HS-5 (cell line): ENCODE results near the gene MST1R.
A peak's percentile ranks its signal among the peaks of the same experiment; 100 is the strongest.
"Not testable (repeated sequence)": the region's sequence is repeated elsewhere in the genome, so short reads cannot be mapped to it uniquely, and the experiment has no call there.

Experiments used
- DNase-seq: peaks from one replicate; pipeline ENCODE4 v3.0.0-alpha.2; 2012; ENCODE audit warnings: low read depth

The MST1R gene

DNA sequence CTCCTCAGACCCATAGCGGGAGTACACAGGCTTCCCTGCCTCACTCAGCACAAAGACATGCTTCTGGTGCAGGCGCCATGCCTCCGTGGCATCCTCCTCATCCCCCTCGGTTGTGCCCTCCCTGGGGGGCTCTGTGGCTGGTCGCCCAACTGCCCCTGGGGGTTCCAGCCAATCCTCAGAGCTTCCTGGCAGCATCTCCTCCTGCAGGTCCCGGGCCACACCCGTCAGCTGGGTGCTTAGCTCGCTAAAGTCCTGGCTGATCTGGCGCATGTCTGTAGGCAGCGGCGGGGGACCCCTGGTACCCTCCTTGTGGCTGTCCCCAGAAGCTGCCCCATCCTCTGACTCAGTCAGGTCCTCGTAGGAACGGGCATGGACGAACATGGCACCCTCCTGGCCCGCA, 7.9 kb upstream of the MST1R start:
- DNase-seq, result no peak

GRCh38 chr3:49911124-49911420, 7.4 kb upstream of the MST1R start:
- no peak for DNase-seq

- DNase-seq, result no peak
Measured at GRCh38 chr3:49910409-49911123, 6.9 kb upstream of the MST1R start.

DNA sequence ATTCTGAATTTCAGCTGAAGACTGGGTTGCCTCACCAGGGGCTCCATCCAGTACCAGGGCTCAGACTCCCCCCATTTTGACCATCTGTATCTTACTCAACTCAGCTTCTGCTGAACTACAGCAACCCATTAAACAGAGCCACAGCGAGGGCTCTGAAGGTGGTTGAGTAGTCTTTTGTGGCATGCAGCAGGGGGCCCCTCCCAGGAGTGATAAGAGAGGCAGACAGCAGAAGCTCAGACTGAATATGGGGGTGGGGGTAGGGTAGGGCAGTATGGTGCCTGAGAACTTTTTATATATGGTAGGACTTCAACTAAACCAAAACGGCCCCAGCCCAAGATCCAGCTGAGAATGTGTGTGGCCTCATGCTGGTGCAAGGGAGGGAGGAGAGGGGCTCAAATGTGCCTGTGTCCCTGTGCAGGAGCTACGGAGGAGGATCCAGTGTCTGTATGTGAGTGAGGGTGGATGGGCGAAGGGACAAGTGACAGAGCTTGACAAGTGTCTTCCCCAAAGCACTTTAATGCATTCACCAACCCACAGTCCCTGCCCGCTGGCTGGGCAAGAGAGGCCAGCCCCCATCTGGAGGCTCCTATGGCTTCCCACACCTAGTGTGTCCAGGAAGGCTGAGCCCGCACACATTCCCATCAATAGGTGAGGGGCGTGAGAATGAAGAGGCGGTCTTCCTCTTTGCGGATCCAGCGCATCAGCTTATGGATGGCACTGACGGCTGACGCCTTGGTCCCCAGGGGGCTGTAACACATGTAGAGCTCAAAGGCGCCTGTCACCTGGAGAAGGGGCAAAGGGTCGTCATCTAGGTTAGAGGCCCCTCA, 4.9 kb upstream of the MST1R start:
- DNase-seq, result no peak

GRCh38 chr3:49906073-49906743, 2.5 kb upstream of the MST1R start:
- peak; percentile 19 for DNase-seq

DNA sequence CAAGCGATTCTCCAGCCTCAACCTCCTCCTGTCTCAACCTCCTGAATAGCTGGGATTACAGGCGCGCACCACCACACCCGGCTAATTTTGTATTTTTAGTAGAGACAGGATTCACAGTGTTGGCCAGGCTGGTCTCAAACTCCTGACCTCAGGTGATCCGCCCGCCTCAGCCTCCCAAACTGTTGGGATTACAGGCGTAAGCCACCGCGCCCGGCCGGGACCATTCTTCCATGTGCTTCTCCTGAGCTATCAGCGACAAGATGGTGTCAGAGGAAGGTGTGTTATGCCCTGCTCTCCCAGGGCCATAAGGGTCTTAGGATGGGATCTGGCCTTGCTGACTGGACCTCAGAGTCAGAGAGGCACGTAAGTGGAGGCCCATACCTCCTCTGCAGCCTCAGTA, 775 bp upstream of the MST1R start:
- not testable (repeated sequence) for DNase-seq

DNA sequence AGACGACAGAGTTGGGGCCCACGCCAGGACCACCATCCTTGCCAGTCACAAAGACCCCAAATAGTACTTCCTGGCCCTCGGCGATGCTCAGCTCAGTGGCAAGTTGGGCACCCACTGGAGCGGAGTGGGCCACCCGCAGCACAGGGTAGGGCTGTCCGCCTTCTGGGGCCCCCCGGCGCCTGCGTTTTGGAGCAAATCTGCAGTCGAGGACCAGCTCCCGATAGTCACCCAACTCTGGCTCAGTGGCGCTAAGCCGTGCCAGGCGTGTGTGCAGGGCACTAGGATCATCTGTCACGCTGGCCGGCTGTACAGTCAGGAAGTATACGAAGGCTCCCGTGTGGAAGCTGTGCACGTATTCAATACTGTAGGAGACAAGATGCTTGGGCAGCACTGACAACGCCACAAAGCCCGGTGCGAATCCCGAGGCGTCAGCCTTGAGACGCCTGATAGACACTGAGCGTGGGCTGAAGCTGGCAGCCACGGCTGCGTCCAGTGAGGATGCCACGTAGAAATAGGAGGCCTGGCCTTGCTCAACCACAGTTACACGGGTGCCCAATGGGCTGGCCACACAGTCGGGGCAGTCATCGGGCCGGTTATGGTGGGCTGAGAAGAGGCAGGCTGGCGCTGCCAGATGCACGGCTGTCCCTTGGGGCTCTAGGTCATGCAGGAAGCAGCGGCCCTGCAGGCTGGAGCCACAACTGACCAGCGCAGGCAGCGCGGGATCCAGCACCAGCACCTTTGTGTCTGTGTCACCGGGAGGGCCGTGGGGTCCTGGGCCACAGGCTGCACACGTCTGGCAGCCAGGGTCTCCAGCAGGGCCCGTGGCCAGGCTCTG, 945 bp downstream of the MST1R start:
- no peak for DNase-seq

GRCh38 chr3:49901366-49902339, 2.0 kb downstream of the MST1R start:
- no peak for DNase-seq

DNA sequence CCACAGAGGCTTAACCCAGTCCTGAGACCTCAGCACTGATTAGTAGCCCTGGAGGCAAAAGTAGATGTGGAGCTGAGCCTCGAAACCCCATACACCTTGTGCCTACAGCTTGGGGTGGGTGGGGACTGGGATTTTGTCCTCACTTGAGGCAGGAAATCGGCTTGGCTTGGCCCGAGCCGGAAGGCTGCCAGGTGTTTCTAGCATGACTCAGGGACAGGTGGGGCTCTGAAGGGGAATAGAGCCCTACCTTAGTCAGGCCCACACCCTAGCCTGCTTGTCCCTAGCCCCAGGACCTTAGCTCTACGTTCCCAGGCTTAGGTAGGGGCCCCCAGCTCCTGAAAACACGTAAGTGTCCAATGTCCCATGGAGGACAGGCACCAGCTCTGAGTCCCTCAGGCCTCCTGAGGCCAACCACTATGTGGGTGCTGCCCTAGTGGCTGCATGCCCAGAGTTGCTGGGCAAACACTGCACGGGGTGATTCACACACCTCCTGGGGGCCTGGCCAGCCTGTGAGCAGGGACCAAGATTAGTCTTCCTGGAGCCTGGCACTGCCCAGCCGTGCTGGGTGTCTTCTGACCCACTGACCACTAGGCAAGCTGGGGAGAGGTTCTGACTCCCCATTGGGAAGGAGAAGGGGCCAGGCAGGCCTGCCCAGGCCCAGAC, 3.1 kb downstream of the MST1R start:
- DNase-seq, result peak; percentile 14

DNA sequence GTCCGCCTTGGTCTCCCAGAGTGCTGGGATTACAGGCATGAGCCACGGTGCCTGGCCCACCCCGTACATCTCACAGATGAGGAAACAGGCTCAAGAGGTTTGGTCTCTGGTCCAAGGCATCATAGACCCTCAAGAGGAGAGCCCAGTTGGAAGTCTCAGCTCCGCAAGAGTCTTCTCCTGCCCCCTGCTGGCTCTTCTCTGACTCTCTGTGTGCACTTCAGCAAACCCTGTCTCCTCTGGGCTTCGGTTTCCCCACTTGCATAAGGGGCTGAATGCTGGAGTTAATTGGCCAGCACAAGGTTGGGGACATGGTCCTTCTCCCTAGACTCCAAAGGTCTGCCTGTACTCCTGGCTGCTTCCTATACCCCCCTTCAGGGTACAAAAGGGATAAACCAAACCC, 3.9 kb downstream of the MST1R start:
- no peak for DNase-seq

DNA sequence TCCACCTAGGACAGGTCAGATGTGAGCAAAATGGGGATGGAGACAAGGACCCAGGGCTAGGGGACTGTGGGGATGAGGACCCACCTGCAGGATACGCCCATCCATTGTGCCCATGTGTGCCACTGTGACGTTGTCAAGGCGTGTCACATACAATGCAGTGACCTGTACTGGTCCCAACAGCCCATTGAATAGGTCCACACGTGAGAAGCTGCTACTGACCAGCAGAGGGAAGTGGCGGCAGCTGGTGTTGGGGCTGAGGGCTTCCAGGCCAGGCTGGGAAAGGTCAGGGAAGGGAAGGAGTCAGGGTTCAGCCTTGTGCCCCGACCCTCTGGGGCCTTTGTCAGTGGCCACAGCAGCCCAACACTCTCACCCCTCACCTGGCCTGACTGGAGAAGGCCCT, 4.7 kb downstream of the MST1R start:
- DNase-seq, result no peak

- no peak for DNase-seq
Measured at GRCh38 chr3:49896345-49896744, 7.3 kb downstream of the MST1R start.

DNA sequence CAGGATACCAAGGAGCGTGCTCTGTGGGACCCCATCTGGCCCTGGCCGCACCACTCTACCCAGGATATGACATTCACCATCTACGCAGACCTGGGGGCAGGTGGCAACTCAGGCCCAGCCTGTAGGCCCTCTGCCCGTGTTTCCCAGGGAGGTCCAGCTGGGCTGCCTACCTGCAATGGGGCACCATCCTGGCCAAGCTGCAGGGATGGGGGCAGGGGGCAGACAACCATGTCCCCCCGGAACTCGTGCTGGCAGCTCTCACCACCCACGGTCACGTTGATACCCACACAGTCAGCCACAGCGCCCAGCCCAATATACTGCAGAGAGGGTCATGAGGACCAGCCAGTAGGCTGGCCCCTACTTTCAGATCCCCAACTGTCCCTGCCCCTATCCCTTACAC, 7.9 kb downstream of the MST1R start:
- no peak for DNase-seq

DNA sequence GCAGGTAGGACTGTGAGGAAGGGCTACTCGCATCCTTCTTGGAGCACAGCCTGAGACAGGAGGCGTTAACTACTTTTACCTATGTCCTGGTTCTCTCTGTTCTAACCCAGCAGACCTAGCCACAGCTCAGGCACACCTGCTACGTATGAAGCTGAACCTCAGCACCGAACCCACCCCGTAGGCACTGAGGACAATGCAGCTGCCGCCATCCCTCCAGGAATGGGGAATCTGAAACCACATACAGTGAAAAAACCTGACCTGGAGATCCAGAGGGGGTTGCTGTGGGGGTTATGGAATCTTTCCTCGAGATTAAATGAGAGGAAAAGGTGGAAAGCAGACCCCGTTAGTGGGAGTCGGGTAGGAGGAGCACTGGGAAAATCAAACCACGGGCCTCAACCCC, 14.4 kb downstream of the MST1R start:
- DNase-seq, result no peak

- DNase-seq, result no peak
Measured at GRCh38 chr3:49886922-49887265, 16.8 kb downstream of the MST1R start.

DNA sequence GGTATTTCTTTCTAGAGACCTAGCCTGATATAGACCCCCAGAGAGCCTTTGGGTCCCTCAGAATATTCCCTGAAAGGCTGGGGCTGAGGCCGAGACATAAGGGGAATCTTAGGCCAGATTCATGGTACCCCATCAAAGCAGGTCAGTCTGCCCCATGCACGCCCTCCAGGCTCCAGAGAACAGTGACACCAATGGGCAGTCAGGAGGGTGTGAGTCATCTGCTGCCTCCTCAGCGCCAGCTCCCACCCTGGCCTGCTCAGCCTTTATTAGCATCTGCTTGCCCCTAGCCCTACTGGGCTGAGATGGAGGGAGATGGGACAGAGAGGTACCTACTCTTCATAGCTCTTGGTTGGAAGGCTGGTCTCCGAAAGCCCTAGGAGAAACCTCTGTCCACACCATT, 19.7 kb downstream of the MST1R start:
- no peak for DNase-seq

- DNase-seq, result no peak
Measured at GRCh38 chr3:49882166-49882565, 21.5 kb downstream of the MST1R start.

- DNase-seq, result no peak
Measured at GRCh38 chr3:49880581-49881315, 22.9 kb downstream of the MST1R start.

DNA sequence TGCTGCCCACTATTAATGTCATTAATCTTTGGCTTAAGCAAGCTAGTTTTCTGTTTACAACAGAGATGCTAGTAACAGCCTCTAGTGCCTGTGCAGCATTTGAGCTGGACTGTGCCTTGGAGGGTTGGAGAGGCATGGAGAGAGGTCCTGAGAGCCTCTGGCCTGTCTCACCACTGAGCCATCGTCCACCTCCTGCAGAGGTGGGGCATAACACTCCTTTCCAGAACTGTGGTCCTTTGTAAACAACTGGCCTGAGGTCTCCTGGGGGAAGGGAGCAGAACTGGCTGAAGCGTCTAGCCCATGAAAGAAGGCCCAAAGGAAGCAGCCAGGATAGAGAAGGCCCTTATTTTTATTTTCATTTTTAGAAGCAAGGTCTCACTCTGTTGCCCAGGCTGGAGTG, 24.0 kb downstream of the MST1R start:
- no peak for DNase-seq

DNA sequence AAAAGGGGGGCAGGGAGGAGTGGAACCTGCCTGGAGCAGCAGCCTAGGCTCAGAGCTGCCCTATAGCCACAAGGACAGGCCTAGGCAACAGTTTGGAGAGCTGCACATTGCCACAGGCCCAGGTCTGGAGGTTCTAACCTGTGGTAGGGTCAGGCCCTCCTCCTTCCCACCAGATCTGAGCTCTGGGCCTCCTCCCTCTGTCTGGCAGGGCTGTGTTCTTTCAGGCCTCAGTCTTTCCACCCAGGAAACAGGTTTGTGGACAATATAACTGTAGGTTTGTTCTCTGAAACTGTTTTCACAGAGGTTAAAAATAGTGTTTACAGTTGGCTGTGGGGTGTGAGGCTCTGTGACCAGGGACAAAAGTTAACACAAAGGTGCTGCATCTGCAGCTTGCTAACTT, 25.0 kb downstream of the MST1R start:
- DNase-seq, result no peak
